AG04449 (cell line): ENCODE data around the gene SLC45A3.

ENCODE experiments used
- CTCF ChIA-PET: fragments of 350-600 bp; formaldehyde crosslinking; extraction: SDS; loops from one replicate; lab custom pipeline; 2021; ENCODE audit warnings: antibody characterized with exemption; lab: Yijun Ruan, JAX
- POLR2A ChIA-PET: fragments of 400-600, 350-600 bp; formaldehyde crosslinking; extraction: SDS; loops from one replicate; lab custom pipeline; 2020; ENCODE audit warnings: antibody characterized with exemption, inconsistent platforms; lab: Yijun Ruan, JAX
- DNase-seq: peaks from one replicate; pipeline ENCODE4 v3.0.0-alpha.2; 2010; ENCODE audit warnings: low read depth, low spot score
- H3K4me3 ChIP-seq: 2 replicates; pipeline ENCODE4 v1.5.1; 2011; ENCODE audit warnings: low read depth, mild to moderate bottlenecking, control low read depth, low read length
- TF ChIP-seq, protein P1 (sequence below): IDR thresholded peaks from one replicate; pipeline ENCODE4 v1.5.1; 2011; ENCODE audit warnings: mild to moderate bottlenecking, moderate library complexity, low read length, control low read depth, inconsistent platforms; ENCODE audit not compliant: insufficient read depth; ENCODE audit errors: missing control alignments

SLC45A3 gene

DNA sequence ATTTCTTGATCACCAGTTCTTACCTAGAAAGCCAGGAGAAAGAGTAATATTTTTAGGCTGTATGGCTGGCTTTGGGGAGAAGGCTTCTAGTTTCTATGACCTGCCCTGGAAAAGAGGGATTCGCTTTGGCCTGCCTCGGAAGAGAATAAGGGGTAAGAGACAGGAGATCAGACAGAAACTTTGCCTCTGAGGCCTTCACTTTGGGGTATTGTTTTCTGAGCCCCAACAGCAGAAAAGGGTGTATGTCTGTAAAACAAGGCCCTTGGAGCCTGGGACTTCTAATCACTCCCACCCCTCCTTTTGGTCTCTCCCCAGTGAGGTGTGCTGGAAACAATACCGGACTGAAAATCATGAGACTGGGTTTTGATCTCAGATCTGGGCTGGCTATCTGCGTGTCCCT is 5.1 kb downstream of the SLC45A3 start:
- TF ChIP-seq, protein P1, sequence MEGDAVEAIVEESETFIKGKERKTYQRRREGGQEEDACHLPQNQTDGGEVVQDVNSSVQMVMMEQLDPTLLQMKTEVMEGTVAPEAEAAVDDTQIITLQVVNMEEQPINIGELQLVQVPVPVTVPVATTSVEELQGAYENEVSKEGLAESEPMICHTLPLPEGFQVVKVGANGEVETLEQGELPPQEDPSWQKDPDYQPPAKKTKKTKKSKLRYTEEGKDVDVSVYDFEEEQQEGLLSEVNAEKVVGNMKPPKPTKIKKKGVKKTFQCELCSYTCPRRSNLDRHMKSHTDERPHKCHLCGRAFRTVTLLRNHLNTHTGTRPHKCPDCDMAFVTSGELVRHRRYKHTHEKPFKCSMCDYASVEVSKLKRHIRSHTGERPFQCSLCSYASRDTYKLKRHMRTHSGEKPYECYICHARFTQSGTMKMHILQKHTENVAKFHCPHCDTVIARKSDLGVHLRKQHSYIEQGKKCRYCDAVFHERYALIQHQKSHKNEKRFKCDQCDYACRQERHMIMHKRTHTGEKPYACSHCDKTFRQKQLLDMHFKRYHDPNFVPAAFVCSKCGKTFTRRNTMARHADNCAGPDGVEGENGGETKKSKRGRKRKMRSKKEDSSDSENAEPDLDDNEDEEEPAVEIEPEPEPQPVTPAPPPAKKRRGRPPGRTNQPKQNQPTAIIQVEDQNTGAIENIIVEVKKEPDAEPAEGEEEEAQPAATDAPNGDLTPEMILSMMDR, result no peak
- ChIA-PET CTCF (interaction anchor here (0.9 to 2.2 kb wide), 2 partner anchors 14 to 17 kb away, joined by 3 to 10 read pairs; no protein-coding TSS in a partner anchor), POLR2A (interaction anchor here (0.7 kb wide), 1 partner anchor 97 kb away, joined by 4 read pairs; no protein-coding TSS in a partner anchor)
- no peak for DNase-seq
- H3K4me3 ChIP-seq, result no peak overlapping the region

DNA sequence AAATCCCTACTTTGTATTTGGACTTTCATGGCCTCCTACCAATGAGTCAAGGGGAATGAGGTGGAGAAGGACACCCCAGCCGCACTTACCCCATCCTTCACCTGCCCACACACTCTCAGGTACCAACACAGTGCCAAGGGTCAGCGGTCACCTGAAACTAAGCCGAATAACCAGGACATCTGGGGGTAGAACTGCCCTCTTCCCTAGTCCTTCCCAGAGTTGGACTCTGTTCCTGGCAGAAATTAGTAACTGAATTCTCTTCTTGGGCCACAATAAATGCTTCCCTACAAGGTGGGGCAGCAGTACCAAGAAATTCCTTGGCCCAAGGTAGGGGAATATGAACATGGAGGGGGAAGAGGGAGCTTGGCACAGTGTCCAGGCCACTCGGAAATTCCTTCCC is 7.3 kb downstream of the SLC45A3 start:
- DNase-seq, result no peak
- H3K4me3 ChIP-seq, result no peak overlapping the region
- ChIA-PET POLR2A (no interaction called here), CTCF (interaction anchor here (1.0 to 8.9 kb wide), 3 partner anchors 15 to 304 kb away, joined by 3 to 110 read pairs (median 11); no protein-coding TSS in a partner anchor)
- TF ChIP-seq, protein P1, result no peak

DNA sequence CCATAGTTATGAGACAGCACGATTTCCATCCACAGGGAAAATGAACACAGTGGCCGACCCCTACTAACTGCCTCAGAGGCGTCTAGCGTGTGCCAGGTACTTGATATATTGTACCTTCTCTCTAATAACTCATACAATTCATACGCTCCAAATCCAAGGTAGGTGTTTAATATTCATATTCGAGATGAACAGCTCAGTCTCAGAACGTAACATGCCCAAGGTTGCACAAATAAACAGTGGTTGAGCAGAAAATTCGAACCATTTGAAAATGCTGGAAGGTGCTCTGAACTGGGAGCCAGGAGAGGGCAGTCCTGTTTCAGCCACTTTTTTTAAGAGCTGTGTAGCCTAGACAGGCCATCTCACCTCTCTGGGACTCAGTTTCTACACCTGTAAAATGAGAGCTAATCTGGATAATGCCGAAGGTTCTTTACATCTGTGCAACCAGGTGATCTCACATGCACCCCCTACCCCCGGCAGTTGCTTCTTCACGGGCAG is 7.9 kb downstream of the SLC45A3 start:
- ChIA-PET CTCF (interaction anchor here (1.0 to 8.9 kb wide), 3 partner anchors 14 to 305 kb away, joined by 3 to 110 read pairs (median 11); no protein-coding TSS in a partner anchor), POLR2A (no interaction called here)
- no peak for DNase-seq
- H3K4me3 ChIP-seq, result no peak overlapping the region
- TF ChIP-seq, protein P1, result no peak

DNA sequence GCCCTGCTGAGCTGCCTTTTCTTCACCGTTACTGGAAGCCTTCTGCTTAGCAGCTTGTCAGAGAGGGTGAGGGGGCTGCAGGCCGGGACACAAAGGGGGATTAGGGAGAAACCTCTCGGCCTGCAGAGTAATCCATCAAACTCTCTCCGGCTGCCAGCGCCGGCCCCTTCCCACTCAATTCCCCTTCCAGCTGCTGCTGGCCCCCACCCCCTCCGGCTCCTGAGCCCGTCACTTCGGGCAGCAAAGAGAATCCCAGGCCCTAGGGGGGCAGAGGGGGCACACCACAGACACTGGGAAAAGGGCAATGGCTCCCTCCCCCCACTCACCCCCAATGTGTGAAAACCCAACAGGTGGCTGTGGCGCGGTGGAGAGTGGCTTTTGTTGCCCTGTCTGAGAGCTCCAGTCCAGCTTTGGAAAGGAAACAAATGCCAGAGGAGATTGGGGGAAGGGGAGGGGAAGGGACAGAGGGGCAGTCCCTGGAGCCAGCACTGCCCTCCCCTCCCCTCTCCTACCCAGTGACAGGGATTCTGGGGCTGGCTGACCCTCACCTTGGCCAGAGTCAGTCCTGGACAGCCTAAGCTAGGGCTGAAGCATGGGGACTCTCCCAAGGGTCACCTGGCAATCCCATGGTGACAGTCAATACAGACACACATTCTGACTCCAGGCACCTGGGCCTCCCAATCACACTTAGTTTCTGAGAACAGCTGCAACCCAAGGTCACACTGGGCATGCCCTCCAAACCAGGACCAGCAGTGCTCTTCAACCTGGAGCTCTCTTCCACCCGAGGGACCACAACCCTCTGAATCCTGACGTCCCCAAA is 9.5 kb downstream of the SLC45A3 start:
- DNase-seq, result no peak
- CTCF ChIA-PET, result interaction anchor here (1.2 to 8.9 kb wide), 5 partner anchors 9 to 306 kb away, joined by 3 to 110 read pairs (median 4); no protein-coding TSS in a partner anchor

DNA sequence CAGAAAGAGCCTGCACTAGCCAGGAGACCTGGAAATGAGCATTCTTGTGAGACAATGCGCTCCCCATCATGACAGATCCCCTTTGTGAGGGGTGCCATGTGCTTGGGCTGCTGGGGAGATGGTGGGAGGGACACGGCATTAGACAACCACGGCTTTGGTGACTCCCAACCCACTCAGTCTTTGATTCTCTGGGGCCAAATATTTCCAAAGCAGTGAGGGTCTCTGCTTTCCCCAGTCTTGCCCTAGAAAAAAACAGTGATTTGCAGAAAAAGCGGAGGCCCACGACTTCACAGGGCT is 10.2 kb downstream of the SLC45A3 start:
- no peak for DNase-seq
- TF ChIP-seq, protein P1, result no peak
- H3K4me3 ChIP-seq, result no peak overlapping the region
- ChIA-PET POLR2A (no interaction called here), CTCF (interaction anchor here (0.9 to 16.1 kb wide), 7 partner anchors 8 to 307 kb away, joined by 3 to 461 read pairs (median 7); no protein-coding TSS in a partner anchor)

More for the DNA sequence above, 9.5 kb downstream of the SLC45A3 start:
- POLR2A ChIA-PET, result no interaction called here
- H3K4me3 ChIP-seq, result no peak overlapping the region
- TF ChIP-seq, protein P1, result no peak

DNA sequence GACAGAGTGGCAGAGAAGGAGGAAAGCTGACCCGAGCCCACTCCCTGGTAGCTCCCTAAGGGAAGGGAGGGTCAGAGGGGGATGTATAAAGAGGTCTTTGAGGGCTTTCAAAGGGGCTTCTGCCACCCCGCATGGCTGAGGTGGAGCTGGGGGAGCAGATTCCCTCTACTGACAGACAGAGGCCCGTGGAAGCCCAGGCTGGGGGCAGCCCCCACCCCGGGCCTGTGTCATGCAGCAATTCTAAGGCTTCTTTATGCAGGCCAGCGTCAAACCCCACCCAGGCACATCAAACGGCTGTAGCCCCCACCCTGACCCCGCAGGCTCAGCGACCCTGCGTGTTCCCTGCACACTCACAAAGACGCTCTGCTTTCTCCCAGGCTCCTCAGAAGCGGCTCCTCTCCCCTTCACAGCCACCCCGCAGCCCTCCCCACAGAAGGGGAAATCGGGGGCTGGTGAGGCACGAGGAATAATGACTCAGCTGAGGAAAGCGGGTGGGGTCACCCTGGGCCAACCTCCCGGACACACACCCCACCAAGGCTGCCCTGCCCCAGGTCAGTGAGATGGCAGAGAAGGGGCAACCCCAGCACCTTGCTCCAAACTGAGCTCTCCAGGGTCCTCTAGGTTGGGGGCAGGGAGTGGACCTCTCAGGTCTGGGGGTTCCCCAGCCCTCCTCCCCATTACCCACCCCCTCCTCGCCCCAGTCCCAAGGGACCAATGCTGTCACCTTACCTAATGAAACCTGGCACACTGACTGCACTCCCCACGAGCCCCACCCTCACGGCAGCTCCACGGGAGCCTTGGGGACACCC is 10.8 kb downstream of the SLC45A3 start:
- ChIA-PET CTCF (interaction anchor here (0.9 to 16.1 kb wide), 7 partner anchors 9 to 308 kb away, joined by 3 to 461 read pairs (median 7); no protein-coding TSS in a partner anchor), POLR2A (no interaction called here)
- no peak for DNase-seq
- H3K4me3 ChIP-seq, result no peak overlapping the region
- TF ChIP-seq, protein P1, result no peak
